ENCODE data around the gene KCNH4. TPM values are rescaled to one million over a fixed set of nuclear protein-coding genes. Genes with fewer than 3 reads are reported as not detected.

Gene KCNH4
- total RNA-seq, 1 experiment from 2014 or later: not detected

- no peak for TF ChIP-seq ATF3 (IDR thresholded peaks at IDR 0.05)
Measured at GRCh38 chr17:42135151-42135550, 45.8 kb downstream of the KCNH4 start (continued).

DNA sequence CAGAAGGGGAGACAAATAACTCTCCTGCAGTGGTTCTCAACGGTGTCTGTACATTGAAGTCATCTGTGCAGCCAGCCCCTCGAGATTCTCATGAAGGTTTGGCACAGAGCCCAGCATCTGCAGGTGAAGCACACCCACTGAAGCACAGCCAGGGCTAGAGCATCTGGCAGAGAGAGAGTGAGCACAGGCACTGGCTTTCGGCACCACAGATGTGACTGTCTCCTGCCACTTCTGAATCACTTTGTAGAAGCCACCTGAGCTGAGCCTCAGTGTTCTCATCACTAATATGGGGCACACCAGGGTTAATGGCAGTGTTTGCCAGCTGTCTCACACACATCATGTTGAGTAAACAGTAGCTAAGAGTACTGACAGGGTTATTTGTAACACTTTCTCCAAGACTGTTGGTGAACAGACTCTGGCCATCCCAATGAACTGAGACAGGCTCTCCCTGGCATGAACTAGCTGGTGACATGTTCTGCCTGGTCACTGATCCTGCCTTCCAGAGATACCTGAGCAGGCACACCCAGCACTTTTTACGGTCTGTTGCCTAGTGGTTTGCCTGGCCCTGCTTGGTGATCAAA is 47.4 kb downstream of the KCNH4 start:
- no peak overlapping the region for H3K27ac ChIP-seq (ENCODE audit: low read depth, low read length)
- DNase-seq (ENCODE audit: low read depth, low spot score) (no peak), ATAC-seq (no peak)
- POLR2A ChIA-PET: no interaction called here
- H3K9me3 ChIP-seq (ENCODE audit: control insufficient read depth in 1 of 2, insufficient read depth in 1 of 2, low read depth in 1 of 2, low read length in 2 of 2): no peaks in the 10 kb centered on the region
- BruUV-seq (replicated peaks): no TSS peak
- H3K4me1 ChIP-seq (ENCODE audit: control insufficient read depth in 1 of 2, insufficient read depth in 2 of 2, low read length in 2 of 2): peaks cover 0 to 11% of the 10 kb centered on the region in 2 experiments; a peak in 2 of 4 replicates
- H2AFZ ChIP-seq (ENCODE audit: low read depth, low read length, poor library complexity, severe bottlenecking): no peak overlapping the region
- TF ChIP-seq FOSL1 (IDR thresholded peaks at IDR 0.05; ENCODE audit: low read depth): no peak
- TF ChIP-seq SIN3A (IDR thresholded peaks at IDR 0.05; ENCODE audit: low read depth): no peak
- TF ChIP-seq, protein P1, sequence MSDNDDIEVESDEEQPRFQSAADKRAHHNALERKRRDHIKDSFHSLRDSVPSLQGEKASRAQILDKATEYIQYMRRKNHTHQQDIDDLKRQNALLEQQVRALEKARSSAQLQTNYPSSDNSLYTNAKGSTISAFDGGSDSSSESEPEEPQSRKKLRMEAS (IDR thresholded peaks at IDR 0.05): no peak
- TF ChIP-seq RAD21 (IDR thresholded peaks at IDR 0.05; ENCODE audit: low read depth): no peak
- TF ChIP-seq ATF3 (IDR thresholded peaks at IDR 0.05): no peak
- no peak for TF ChIP-seq CBX3 (IDR thresholded peaks at IDR 0.05; ENCODE audit: low read depth)
- TF ChIP-seq, protein P2, sequence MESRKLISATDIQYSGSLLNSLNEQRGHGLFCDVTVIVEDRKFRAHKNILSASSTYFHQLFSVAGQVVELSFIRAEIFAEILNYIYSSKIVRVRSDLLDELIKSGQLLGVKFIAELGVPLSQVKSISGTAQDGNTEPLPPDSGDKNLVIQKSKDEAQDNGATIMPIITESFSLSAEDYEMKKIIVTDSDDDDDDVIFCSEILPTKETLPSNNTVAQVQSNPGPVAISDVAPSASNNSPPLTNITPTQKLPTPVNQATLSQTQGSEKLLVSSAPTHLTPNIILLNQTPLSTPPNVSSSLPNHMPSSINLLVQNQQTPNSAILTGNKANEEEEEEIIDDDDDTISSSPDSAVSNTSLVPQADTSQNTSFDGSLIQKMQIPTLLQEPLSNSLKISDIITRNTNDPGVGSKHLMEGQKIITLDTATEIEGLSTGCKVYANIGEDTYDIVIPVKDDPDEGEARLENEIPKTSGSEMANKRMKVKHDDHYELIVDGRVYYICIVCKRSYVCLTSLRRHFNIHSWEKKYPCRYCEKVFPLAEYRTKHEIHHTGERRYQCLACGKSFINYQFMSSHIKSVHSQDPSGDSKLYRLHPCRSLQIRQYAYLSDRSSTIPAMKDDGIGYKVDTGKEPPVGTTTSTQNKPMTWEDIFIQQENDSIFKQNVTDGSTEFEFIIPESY (IDR thresholded peaks at IDR 0.05; ENCODE audit: extremely low read depth, insufficient replicate concordance, low read length): no peak
- TF ChIP-seq, protein P3, sequence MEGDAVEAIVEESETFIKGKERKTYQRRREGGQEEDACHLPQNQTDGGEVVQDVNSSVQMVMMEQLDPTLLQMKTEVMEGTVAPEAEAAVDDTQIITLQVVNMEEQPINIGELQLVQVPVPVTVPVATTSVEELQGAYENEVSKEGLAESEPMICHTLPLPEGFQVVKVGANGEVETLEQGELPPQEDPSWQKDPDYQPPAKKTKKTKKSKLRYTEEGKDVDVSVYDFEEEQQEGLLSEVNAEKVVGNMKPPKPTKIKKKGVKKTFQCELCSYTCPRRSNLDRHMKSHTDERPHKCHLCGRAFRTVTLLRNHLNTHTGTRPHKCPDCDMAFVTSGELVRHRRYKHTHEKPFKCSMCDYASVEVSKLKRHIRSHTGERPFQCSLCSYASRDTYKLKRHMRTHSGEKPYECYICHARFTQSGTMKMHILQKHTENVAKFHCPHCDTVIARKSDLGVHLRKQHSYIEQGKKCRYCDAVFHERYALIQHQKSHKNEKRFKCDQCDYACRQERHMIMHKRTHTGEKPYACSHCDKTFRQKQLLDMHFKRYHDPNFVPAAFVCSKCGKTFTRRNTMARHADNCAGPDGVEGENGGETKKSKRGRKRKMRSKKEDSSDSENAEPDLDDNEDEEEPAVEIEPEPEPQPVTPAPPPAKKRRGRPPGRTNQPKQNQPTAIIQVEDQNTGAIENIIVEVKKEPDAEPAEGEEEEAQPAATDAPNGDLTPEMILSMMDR (IDR thresholded peaks at IDR 0.05 in 2 of 3, conservative IDR thresholded peaks at IDR 0.05 in 1 of 3; ENCODE audit: borderline replicate concordance in 1 of 3, insufficient read depth in 1 of 3, low read depth in 2 of 3, low read length in 2 of 3): no peak
- no peak for TF ChIP-seq POLR2AphosphoS5 (IDR thresholded peaks at IDR 0.05; ENCODE audit: low read depth, low read length)
- no peak for TF ChIP-seq CEBPB (IDR thresholded peaks at IDR 0.05; ENCODE audit: low read depth)
- no peak for TF ChIP-seq POLR2A (IDR thresholded peaks at IDR 0.05; ENCODE audit: borderline replicate concordance, extremely low read depth, insufficient read depth, insufficient read length)
- no peak for TF ChIP-seq TCF7L2 (IDR thresholded peaks at IDR 0.05; ENCODE audit: borderline replicate concordance, extremely low read depth, insufficient read depth, insufficient read length)
- TF ChIP-seq ZFX (IDR thresholded peaks at IDR 0.05): no peak
- no peak for TF ChIP-seq EZH2phosphoT487 (IDR thresholded peaks at IDR 0.05; ENCODE audit: borderline replicate concordance)
- no peak for TF ChIP-seq JUND (IDR thresholded peaks at IDR 0.05)
- no peak for TF ChIP-seq ZNF274 (IDR thresholded peaks at IDR 0.05; ENCODE audit: low read depth, low read length)
- TF ChIP-seq EGR1 (IDR thresholded peaks at IDR 0.05; ENCODE audit: low read depth): no peak
- no peak for TF ChIP-seq EZH2 (IDR thresholded peaks at IDR 0.05)
- no peaks in the 10 kb centered on the region for H3K9me2 ChIP-seq (ENCODE audit: insufficient read depth)
- RAD21 ChIA-PET (ENCODE audit: low non-redundant PET in 1 of 2, low total read pairs in 2 of 2, uncharacterized antibody in 2 of 2, unreplicated experiment in 2 of 2): no interaction called here
- peaks cover 84% of the 10 kb centered on the region for H3K79me2 ChIP-seq (ENCODE audit: insufficient read depth, low read length)
- no peak overlapping the region for H3K4me3 ChIP-seq (replicated peaks in 1 of 2; ENCODE audit: low read depth in 1 of 2, low read length in 2 of 2)
- H4K20me1 ChIP-seq (ENCODE audit: insufficient read depth): no peaks in the 10 kb centered on the region
- CTCF ChIA-PET: no interaction called here
- no peaks in the 10 kb centered on the region for H3K27me3 ChIP-seq (ENCODE audit: insufficient read depth, low read length)
- H3K9ac ChIP-seq (ENCODE audit: low read length): no peak overlapping the region
- peaks cover 11 to 22% of the 10 kb centered on the region in 2 experiments; a peak in 3 of 4 replicates for H3K36me3 ChIP-seq (ENCODE audit: control insufficient read depth in 1 of 2, insufficient read depth in 2 of 2, low read length in 2 of 2)
- intact Hi-C loops (cut with micrococcal nuclease): no loop called here
- H3K4me2 ChIP-seq (ENCODE audit: low read length): no peak overlapping the region

Data from HCT116 (cell line).